Activated gamma-delta T cell treated with anti-CD3 and anti-CD28 coated beads, Interleukin-2, amount 50 U/mL, for 16 hours (primary cell): Measurements from ENCODE around the gene FADS6.

Experiments used
- DNase-seq: peaks from one replicate; pipeline ENCODE4 v3.0.0-alpha.2; 2020; ENCODE audit warnings: low read depth

The FADS6 gene

GRCh38 chr17:74868251-74868907, 25.1 kb downstream of the FADS6 start:
- no peak for DNase-seq

GRCh38 chr17:74866198-74866835, 27.1 kb downstream of the FADS6 start:
- DNase-seq, result no peak

GRCh38 chr17:74865504-74866197, 27.8 kb downstream of the FADS6 start:
- DNase-seq, result no peak

GRCh38 chr17:74864866-74865395, 28.5 kb downstream of the FADS6 start:
- DNase-seq, result peak; percentile 63

GRCh38 chr17:74864297-74864865, 29.1 kb downstream of the FADS6 start:
- DNase-seq, result no peak

GRCh38 chr17:74863420-74864296, 29.8 kb downstream of the FADS6 start:
- no peak for DNase-seq

- no peak for DNase-seq
Observed at GRCh38 chr17:74862919-74863318, 30.5 kb downstream of the FADS6 start.

- DNase-seq, result peak; percentile 47
Observed at GRCh38 chr17:74862108-74862901, 31.1 kb downstream of the FADS6 start.

- no peak for DNase-seq
Observed at GRCh38 chr17:74861662-74862107, 31.7 kb downstream of the FADS6 start.

- DNase-seq, result no peak
Observed at GRCh38 chr17:74860872-74861661, 32.4 kb downstream of the FADS6 start.

- DNase-seq, result no peak
Observed at GRCh38 chr17:74860229-74860871, 33.1 kb downstream of the FADS6 start.

- no peak for DNase-seq
Observed at GRCh38 chr17:74859459-74860228, 33.8 kb downstream of the FADS6 start, which contains the start of gene GRIN2C. Gene GRIN2C (minus strand): TSS chr17:74859885. CDS start chr17:74855092, 4,793 bp downstream.

- no peak for DNase-seq
Observed at GRCh38 chr17:74858672-74859458, 34.6 kb downstream of the FADS6 start.

GRCh38 chr17:74857191-74857590, 36.2 kb downstream of the FADS6 start:
- no peak for DNase-seq

- no peak for DNase-seq
Observed at GRCh38 chr17:74856112-74856511, 37.3 kb downstream of the FADS6 start.

- DNase-seq, result no peak
Observed at GRCh38 chr17:74855323-74855722, 38.1 kb downstream of the FADS6 start.

GRCh38 chr17:74854792-74855191, 38.6 kb downstream of the FADS6 start:
- no peak for DNase-seq

GRCh38 chr17:74853669-74854068, 39.8 kb downstream of the FADS6 start:
- DNase-seq, result no peak
